Stimulated activated CD4-positive, alpha-beta T cell treated with anti-CD3 and anti-CD28 coated beads, TNF-alpha, amount 100 ng/mL, for 1 hour (primary cell): ENCODE data around the gene ZNF821.
"Not testable (repeated sequence)": the region's sequence is repeated elsewhere in the genome, so short reads cannot be mapped to it uniquely, and the experiment has no call there.

ENCODE experiments used
- DNase-seq, 3 donors: peaks; one replicate each; pipeline ENCODE4 v3.0.0-alpha.2; 2020; ENCODE audit warnings: low read depth in 3 of 3, low spot score in 1 of 3

The ZNF821 gene

GRCh38 chr16:71811261-71811803 is 72.7 kb downstream of the ZNF821 start:
- no peak for DNase-seq

- not testable (repeated sequence) for DNase-seq
Observed at GRCh38 chr16:71810155-71810530, 73.8 kb downstream of the ZNF821 start.
